ENCODE results near the gene COL8A1.

COL8A1 gene

GRCh38 chr3:99637368-99638111, 854 bp upstream of the COL8A1 start:
- FAIRE-seq = no peak
- DNase-seq (ENCODE audit: insufficient read length, low spot score) = no peak
- TF ChIP-seq POLR2A (IDR thresholded peaks at IDR 0.05; ENCODE audit: low read depth, low read length) = no peak
- TF ChIP-seq POLR2AphosphoS5 (IDR thresholded peaks at IDR 0.05; ENCODE audit: low read depth, low read length) = no peak
- TF ChIP-seq POU2F2 (IDR thresholded peaks at IDR 0.05; ENCODE audit: low read depth, low read length) = no peak
- no peak for TF ChIP-seq SPI1 (IDR thresholded peaks at IDR 0.05; ENCODE audit: low read depth, low read length)
- no peak for TF ChIP-seq TAF1 (IDR thresholded peaks at IDR 0.05; ENCODE audit: low read depth, low read length)
- TF ChIP-seq PAX5 (IDR thresholded peaks at IDR 0.05; ENCODE audit: insufficient read depth, low read length, severe bottlenecking) = no peak

GRCh38 chr3:99639579-99639978, 1.2 kb downstream of the COL8A1 start:
- DNase-seq (ENCODE audit: insufficient read length, low spot score) (no peak), FAIRE-seq (no peak)
- no peak for TF ChIP-seq SPI1 (IDR thresholded peaks at IDR 0.05; ENCODE audit: low read depth, low read length)
- no peak for TF ChIP-seq POU2F2 (IDR thresholded peaks at IDR 0.05; ENCODE audit: low read depth, low read length)
- no peak for TF ChIP-seq PAX5 (IDR thresholded peaks at IDR 0.05; ENCODE audit: insufficient read depth, low read length, severe bottlenecking)
- TF ChIP-seq POLR2AphosphoS5 (IDR thresholded peaks at IDR 0.05; ENCODE audit: low read depth, low read length) = no peak
- TF ChIP-seq POLR2A (IDR thresholded peaks at IDR 0.05; ENCODE audit: low read depth, low read length) = no peak
- no peak for TF ChIP-seq TAF1 (IDR thresholded peaks at IDR 0.05; ENCODE audit: low read depth, low read length)

GRCh38 chr3:99640214-99640851, 1.9 kb downstream of the COL8A1 start:
- TF ChIP-seq POLR2AphosphoS5 (IDR thresholded peaks at IDR 0.05; ENCODE audit: low read depth, low read length) (no peak), POU2F2 (IDR thresholded peaks at IDR 0.05; ENCODE audit: low read depth, low read length) (no peak), SPI1 (IDR thresholded peaks at IDR 0.05; ENCODE audit: low read depth, low read length) (no peak), PAX5 (IDR thresholded peaks at IDR 0.05; ENCODE audit: insufficient read depth, low read length, severe bottlenecking) (no peak), POLR2A (IDR thresholded peaks at IDR 0.05; ENCODE audit: low read depth, low read length) (no peak), TAF1 (IDR thresholded peaks at IDR 0.05; ENCODE audit: low read depth, low read length) (no peak)
- no peak for FAIRE-seq
- DNase-seq (ENCODE audit: insufficient read length, low spot score) = no peak

GRCh38 chr3:99641480-99641879, 3.1 kb downstream of the COL8A1 start:
- no peak for FAIRE-seq
- TF ChIP-seq PAX5 (IDR thresholded peaks at IDR 0.05; ENCODE audit: insufficient read depth, low read length, severe bottlenecking) (no peak), TAF1 (IDR thresholded peaks at IDR 0.05; ENCODE audit: low read depth, low read length) (no peak), POLR2A (IDR thresholded peaks at IDR 0.05; ENCODE audit: low read depth, low read length) (no peak), SPI1 (IDR thresholded peaks at IDR 0.05; ENCODE audit: low read depth, low read length) (no peak), POLR2AphosphoS5 (IDR thresholded peaks at IDR 0.05; ENCODE audit: low read depth, low read length) (no peak), POU2F2 (IDR thresholded peaks at IDR 0.05; ENCODE audit: low read depth, low read length) (no peak)
- no peak for DNase-seq (ENCODE audit: insufficient read length, low spot score)

GRCh38 chr3:99641982-99642381, 3.6 kb downstream of the COL8A1 start:
- no peak for DNase-seq (ENCODE audit: insufficient read length, low spot score)
- no peak for FAIRE-seq
- TF ChIP-seq PAX5 (IDR thresholded peaks at IDR 0.05; ENCODE audit: insufficient read depth, low read length, severe bottlenecking) = no peak

- TF ChIP-seq PAX5 (IDR thresholded peaks at IDR 0.05; ENCODE audit: insufficient read depth, low read length, severe bottlenecking) = no peak
- TF ChIP-seq POLR2A (IDR thresholded peaks at IDR 0.05; ENCODE audit: low read depth, low read length) = no peak
- TF ChIP-seq TAF1 (IDR thresholded peaks at IDR 0.05; ENCODE audit: low read depth, low read length) = no peak
- no peak for TF ChIP-seq POLR2AphosphoS5 (IDR thresholded peaks at IDR 0.05; ENCODE audit: low read depth, low read length)
- TF ChIP-seq SPI1 (IDR thresholded peaks at IDR 0.05; ENCODE audit: low read depth, low read length) = no peak
- no peak for TF ChIP-seq POU2F2 (IDR thresholded peaks at IDR 0.05; ENCODE audit: low read depth, low read length)
- DNase-seq (ENCODE audit: insufficient read length, low spot score) (no peak), FAIRE-seq (no peak)
Measured at GRCh38 chr3:99644017-99644416, 5.6 kb downstream of the COL8A1 start.

GRCh38 chr3:99644746-99645145, 6.4 kb downstream of the COL8A1 start:
- DNase-seq (ENCODE audit: insufficient read length, low spot score) (no peak), FAIRE-seq (no peak)
- TF ChIP-seq TAF1 (IDR thresholded peaks at IDR 0.05; ENCODE audit: low read depth, low read length) = no peak
- TF ChIP-seq POU2F2 (IDR thresholded peaks at IDR 0.05; ENCODE audit: low read depth, low read length) = no peak
- no peak for TF ChIP-seq POLR2A (IDR thresholded peaks at IDR 0.05; ENCODE audit: low read depth, low read length)
- no peak for TF ChIP-seq PAX5 (IDR thresholded peaks at IDR 0.05; ENCODE audit: insufficient read depth, low read length, severe bottlenecking)
- no peak for TF ChIP-seq SPI1 (IDR thresholded peaks at IDR 0.05; ENCODE audit: low read depth, low read length)
- TF ChIP-seq POLR2AphosphoS5 (IDR thresholded peaks at IDR 0.05; ENCODE audit: low read depth, low read length) = no peak

- DNase-seq (ENCODE audit: insufficient read length, low spot score) = no peak
- TF ChIP-seq POLR2A (IDR thresholded peaks at IDR 0.05; ENCODE audit: low read depth, low read length) (no peak), POU2F2 (IDR thresholded peaks at IDR 0.05; ENCODE audit: low read depth, low read length) (no peak)
- no peak for FAIRE-seq
Measured at GRCh38 chr3:99645277-99646106, 7.1 kb downstream of the COL8A1 start.

GRCh38 chr3:99646107-99646435, 7.7 kb downstream of the COL8A1 start:
- TF ChIP-seq POLR2AphosphoS5 (IDR thresholded peaks at IDR 0.05; ENCODE audit: low read depth, low read length) = no peak
- TF ChIP-seq SPI1 (IDR thresholded peaks at IDR 0.05; ENCODE audit: low read depth, low read length) = no peak
- TF ChIP-seq POU2F2 (IDR thresholded peaks at IDR 0.05; ENCODE audit: low read depth, low read length) = no peak
- TF ChIP-seq POLR2A (IDR thresholded peaks at IDR 0.05; ENCODE audit: low read depth, low read length) = no peak
- FAIRE-seq (no peak), DNase-seq (ENCODE audit: insufficient read length, low spot score) (no peak)
